ENCODE data around the gene CRACR2A.
A peak's percentile ranks its signal among the peaks of the same experiment; 100 is the strongest.

CRACR2A gene

DNA sequence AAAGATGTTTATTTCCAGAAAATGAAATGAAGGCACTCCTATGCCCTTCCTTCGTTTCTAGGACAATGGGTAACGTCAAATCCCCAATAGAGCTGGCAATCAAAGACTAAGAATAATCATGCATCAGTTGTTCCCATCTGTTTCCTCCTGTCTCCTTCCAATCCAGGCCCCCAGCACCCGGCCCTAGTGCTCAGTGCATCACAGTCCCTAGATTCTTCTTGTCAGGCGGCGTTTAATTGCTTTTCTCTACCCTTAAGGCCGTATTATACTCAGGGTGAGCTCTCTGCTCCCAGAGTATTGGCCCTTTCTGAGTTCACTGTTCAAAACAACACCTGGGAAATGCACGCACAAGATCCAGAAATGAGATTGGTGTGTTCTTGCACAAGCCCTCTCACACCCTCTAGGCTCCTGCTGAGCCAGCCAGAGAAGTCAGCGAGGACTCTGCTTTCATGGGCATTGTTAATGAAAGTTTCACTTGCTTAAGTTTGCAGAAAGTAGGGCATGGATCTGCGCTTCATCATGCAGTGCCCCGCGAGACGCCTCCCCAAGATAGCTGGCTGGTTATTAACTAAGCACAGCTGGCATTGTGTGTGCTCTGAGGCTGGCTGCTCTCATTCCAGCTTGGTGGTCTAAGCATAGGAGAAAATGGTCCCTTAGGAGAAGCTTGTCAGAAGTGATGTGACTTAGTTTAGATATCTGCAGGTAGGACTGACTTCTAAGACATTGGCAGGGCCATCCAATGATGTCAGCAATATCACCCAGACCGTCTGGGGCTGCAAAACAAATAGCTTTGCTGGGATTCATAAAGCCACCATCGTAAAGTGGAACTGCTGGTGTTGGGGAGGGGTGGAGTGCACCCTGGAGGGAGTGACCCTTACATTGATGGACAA, 28.7 kb downstream of the CRACR2A start:
- no peak for DNase-seq

- no peak for DNase-seq
Measured at GRCh38 chr12:3722368-3722767, 30.5 kb downstream of the CRACR2A start.

DNA sequence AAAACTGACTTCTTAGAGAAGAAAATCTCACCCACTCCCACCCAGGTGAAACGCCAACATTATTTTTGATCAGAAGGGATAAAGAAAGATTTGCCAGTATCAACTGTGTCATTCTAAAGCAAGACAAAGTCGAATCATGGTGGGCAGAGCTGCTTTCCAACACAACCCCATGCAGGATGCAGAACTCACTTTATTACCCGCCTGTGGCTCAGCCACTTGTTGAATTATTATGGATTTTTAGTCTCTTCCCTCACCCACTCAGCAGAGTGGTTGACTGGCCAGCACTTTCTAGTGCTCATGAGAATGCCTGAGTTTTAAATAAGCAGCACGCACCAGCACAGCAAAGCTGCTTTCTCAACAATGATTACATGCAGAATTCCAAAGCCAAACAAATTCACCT, 32.1 kb downstream of the CRACR2A start:
- DNase-seq = no peak

DNA sequence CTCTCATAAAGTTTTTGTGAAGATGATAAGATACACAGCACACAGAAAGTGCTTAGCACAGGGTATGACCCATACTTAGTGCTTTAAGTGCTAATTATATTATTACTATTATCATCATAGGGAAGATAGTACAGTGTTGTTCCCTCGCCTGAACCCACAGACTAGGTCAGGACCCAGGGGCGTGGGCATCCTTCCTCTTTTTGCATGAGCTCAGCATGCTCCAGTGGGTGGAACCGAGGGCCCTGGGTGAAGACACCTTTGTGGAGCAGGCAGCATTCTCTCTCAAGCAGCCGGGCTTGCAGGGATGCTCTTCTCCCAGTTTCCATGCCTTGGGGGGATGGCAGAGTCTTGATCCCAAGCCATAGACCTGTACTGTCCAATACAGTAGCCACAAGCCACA, 34.8 kb downstream of the CRACR2A start:
- DNase-seq = peak; percentile 43

GRCh38 chr12:3717283-3717898, 35.5 kb downstream of the CRACR2A start:
- no peak for DNase-seq

- DNase-seq = no peak
Measured at GRCh38 chr12:3715999-3716398, 36.9 kb downstream of the CRACR2A start.

GRCh38 chr12:3713947-3714346, 39.0 kb downstream of the CRACR2A start:
- DNase-seq = no peak

- DNase-seq = no peak
Measured at GRCh38 chr12:3713483-3713882, 39.4 kb downstream of the CRACR2A start.

DNA sequence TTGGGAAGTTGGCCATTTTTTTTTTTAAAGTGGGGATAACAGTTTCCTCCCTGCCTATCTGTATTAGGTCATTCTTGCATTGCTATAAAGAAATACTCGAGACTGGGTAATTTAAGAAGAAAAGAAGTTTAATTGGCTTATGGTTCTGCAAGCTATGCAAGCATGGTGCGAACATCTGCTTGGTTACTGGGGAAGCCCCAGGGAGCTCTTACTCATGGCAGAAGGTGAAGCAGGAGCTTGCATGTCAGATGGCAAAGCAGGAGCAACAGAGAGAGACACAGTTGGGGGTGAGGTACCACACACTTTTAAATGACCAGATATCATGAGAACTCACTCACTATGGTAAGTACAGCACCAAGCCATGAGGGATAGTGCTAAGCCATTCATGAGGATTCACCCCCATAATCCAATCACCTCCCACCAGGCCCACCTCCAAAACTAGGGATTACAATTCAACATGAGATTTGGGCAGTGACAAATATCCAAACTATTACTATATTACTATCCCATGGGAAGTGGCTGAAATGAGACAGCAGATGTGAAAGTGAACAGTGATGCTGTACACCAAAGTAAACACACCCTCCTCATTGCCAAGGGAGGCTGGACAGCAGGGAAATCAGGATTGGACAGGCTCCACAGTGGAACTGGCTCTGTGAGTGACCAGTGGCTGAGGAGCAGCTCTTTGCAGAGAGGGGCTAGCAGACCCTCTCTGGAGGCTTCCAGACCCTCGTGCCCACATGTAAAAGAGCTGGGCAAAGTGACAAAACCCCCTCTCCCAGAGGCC, 40.5 kb downstream of the CRACR2A start:
- DNase-seq = no peak

- no peak for DNase-seq
Measured at GRCh38 chr12:3705354-3705675, 47.6 kb downstream of the CRACR2A start.

GRCh38 chr12:3704512-3705353, 48.2 kb downstream of the CRACR2A start:
- DNase-seq = peak; percentile 66

DNA sequence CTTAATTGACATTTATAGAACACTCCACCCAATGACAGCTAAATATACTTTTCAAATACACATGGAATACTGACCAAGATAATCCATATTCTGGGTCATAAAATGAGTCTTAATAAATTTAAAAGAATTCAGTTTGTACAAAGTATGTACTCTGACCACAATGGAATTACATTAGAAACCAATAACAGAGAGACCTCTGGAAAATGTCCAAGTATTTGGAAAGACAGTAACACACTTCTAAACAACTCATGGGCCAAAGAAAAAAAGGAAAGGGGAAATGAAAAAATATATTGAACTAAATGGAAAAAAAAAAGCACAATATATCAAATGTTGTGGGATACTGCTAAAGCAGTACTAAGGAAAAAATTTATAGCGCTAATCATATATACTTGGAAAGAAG, 52.0 kb downstream of the CRACR2A start:
- peak; percentile 11 for DNase-seq

DNA sequence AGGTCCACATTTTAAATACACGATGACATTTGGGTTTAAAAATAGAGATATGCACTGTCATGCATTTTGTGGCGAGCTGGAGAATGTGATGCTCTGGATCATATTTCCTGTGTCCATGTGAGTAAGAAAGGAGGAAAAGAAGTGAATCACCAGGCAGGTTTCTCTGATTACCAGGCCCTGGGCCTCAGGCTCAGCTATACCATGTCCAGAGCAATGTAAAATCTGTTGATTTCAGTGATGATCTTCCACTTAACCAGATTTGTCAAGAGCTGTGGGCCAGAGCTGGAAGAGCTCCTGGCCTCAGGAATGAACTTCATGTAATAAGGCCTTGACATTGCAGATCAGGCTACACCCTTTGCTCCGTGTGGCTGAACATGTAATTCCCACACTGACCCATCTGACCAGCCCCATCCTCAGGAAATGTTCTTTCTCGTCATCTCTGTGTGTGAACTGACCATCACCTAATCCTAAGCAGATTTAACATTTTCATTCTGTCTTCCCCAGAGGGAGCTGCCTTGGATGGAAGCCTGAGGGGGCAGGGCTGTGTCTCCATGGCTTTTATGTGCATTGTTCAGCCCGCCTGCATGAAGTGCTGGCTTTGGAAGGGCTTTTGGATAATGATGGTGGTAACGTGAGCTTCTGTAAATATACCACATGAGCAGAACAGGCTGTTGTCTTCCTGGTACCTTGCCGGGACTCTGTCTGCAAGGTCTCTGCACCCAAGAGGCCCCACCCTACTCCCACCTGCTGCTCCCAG, 54.5 kb downstream of the CRACR2A start:
- DNase-seq = no peak

DNA sequence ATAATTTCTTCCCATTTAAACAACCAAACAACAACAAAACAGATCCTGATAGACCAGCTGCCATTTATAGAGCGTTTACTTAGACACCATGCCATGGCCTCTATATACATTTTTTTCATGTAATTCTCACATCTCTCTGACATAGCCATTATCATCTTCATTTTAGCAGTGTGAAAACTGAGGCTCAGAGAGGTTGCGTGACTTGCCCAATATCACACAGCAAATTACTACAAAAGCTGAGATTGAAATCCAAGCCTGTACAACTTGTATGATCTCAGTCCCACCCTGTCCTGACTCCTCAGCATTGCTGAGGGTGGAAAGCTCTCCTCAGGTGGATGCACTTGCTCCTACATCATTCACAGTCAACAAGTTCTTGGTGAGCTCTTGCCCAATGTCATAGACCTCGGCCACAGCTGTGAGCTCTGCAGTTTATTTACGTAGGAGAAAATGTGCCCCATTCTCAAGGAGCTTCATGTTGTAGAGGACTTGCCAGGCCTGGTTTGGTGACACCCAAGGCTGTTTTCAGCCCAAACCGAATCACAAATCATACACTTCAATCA, 55.5 kb downstream of the CRACR2A start:
- no peak for DNase-seq

DNA sequence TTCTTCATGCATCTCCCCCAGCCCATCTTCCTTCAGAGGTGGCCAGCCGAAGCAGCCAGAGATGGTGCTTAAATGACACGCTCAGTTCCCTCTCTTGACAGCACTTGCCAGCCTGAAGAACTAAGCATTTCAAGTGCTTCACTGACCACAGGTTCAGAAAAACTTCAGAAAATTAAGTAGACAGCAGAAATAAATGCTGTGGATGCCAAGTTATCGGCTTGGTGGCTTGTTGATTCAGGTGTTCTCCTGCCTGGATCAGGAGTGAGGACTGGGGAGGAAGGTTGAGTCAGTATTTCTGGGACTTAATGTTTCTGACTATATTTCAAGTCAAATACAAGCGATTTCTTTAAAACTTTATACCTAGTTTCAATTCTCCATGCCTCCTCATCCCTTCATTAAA, 58.2 kb downstream of the CRACR2A start:
- no peak for DNase-seq

DNA sequence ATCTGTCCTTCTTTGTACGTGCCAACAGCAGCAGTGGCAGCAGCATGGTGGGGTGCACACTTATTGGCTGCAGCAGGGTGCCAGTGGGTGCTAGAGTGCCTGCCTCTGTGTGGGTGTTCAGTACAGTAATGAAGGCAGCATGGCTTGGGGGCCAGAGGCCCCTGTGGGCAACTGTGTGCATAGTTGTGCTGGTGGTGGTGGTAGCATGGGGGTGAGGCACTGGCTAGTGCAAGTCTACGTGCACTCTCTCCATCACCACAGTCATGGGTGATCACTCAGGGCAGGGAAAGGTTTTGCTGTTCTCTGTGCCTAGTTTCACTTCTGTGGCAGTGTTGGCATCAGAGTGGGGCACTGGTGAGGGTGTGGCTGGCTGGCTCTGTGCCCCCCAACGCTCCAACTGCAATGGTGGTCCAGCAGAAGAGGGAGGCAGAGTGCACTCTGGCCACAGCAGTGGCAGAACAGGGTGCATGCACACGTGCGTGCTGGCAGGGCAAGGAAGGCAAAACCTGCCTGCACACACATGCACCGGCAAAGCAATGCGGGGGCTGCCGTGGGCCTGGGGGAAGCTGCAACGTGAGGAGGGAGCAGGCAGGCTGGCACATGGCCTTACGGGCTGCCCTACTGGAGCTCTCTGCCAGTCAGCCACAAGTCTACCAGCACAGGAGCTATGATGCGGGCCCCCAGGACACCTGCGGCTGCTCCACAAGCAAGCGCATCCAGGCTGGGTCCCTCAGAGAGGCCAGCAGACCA, 60.1 kb downstream of the CRACR2A start:
- no peak for DNase-seq

- DNase-seq = no peak
Measured at GRCh38 chr12:3686463-3686862, 66.4 kb downstream of the CRACR2A start.

DNA sequence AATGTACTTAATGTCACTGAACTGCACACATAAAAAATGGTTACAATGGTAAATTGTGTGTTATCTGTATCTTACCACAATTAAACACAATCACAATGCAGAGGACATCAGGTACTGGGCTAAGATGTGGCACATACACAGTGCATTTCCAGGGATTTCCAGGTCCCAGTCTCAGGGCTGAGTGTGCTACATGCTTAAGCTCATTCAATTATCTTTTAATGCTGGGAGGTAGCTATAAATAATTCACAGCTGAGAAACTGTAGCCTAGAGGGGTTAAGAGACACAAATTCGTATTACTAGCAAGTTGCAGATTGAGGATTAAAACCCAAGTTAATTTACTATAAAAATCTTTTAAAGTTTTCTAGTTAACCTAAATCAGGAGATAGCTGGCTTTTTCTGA, 67.1 kb downstream of the CRACR2A start:
- no peak for DNase-seq

DNA sequence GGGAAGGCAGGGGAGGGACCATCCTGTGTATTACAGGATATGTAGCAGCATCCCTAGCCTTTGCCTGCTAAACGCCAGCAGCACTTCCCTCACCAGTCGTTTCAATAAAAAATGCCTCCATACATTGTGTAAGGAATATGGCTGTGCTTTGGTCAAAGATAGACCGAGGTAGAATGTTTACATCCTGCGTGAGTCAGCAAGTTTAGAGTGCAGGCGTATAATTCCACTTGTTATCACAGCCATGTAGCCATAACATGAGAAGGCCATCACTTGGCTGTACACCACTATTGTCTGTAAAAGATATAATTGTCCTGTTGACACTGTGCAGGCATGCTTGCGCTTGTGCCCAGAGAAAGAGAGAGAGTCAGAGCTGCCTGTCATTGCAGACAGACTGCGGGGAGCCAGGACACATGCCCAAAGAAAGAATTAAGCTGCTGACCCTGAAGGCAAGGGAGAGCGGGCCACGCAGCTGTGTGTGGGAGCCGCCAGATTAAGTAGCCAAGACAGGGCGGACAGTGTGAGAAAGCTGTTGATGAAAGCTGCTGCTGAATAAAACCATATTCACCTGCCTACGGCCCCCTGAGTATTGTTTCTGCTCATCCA, 68.4 kb downstream of the CRACR2A start:
- no peak for DNase-seq

DNA sequence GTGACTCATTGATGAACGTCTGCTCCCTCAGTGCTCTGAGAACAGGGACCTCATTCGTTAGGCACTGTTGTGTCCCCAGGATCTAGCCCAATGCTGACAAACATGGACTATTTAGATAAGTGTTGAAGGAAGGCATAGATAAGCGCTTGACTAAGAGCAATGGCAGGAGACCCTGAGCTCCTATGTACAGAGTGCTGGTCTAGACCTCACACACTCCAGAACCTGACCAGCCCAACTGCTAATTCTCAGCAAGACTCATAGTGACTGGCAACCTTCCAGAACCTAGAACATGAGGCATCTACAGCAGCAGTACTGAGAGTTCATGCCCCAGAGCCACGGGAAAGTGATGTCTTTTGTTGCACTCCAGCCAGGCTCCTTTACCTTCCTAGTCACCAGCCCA, 69.2 kb downstream of the CRACR2A start:
- no peak for DNase-seq

DNA sequence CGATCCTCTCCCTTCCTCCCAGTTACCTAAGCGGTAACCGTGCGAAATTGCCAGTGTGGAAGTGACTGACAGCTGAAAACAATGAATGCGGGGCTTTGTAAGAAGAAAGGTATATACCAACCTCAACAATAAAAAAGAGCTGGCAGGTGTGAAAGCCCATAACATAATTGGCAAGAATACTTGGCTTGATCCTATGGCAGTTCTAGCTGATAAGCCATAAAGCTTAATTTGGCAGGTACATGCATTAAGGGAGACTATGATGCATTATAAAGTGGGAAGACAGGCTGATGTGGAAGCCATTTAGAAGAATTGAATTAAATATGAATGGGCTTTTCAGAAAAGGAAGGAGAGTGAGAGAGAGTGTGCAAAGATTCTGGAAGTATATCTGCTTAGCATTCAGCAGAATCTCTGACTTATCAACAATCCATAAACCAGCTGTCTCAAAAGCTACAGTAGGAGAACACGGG, 71.3 kb downstream of the CRACR2A start:
- no peak for DNase-seq
